ENCODE data around the gene KIAA1671.

DNA sequence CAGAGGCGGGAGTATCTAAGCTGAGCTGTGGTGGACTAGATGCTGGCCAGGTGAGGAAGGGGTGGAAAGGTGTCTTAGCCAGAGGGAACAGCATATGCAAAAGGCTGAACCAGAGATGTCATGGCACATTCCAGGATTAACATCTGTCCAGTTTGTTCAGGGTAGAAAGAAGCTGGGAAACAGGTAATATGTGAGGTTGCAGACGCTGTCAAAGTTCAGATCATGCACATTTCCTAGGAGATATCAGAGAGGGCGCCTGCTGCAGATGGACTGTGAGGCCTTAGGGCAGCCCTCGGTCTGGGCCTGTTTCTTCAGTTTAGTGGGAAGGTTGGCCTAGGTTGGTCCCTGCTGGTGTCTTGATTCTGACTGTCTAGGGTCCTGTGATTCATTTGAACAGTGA lies 149.5 kb downstream of the KIAA1671 start:
- TF ChIP-seq POLR2A (IDR thresholded peaks at IDR 0.05; ENCODE audit: low read depth) (no peak), CTCF (IDR thresholded peaks at IDR 0.05) (no peak), EP300 (IDR thresholded peaks at IDR 0.05) (no peak), POLR2AphosphoS5 (IDR thresholded peaks at IDR 0.05) (no peak)

All from esophagus muscularis mucosa (tissue), 4 donors.